GM18873 (cell line): Measurements from ENCODE around the gene EEF2K.
A peak's percentile ranks its signal among the peaks of the same experiment; 100 is the strongest.
"Not testable (repeated sequence)": the region's sequence is repeated elsewhere in the genome, so short reads cannot be mapped to it uniquely, and the experiment has no call there.

Experiments
- ATAC-seq: cut with Tn5 transposase; IDR thresholded peaks from one replicate; pipeline ENCODE4 v1.9.1; 2021; ENCODE audit warnings: mild to moderate bottlenecking, moderate library complexity, moderate number of reproducible peaks; ENCODE audit not compliant: unreplicated experiment, low FRiP score

The EEF2K gene

DNA sequence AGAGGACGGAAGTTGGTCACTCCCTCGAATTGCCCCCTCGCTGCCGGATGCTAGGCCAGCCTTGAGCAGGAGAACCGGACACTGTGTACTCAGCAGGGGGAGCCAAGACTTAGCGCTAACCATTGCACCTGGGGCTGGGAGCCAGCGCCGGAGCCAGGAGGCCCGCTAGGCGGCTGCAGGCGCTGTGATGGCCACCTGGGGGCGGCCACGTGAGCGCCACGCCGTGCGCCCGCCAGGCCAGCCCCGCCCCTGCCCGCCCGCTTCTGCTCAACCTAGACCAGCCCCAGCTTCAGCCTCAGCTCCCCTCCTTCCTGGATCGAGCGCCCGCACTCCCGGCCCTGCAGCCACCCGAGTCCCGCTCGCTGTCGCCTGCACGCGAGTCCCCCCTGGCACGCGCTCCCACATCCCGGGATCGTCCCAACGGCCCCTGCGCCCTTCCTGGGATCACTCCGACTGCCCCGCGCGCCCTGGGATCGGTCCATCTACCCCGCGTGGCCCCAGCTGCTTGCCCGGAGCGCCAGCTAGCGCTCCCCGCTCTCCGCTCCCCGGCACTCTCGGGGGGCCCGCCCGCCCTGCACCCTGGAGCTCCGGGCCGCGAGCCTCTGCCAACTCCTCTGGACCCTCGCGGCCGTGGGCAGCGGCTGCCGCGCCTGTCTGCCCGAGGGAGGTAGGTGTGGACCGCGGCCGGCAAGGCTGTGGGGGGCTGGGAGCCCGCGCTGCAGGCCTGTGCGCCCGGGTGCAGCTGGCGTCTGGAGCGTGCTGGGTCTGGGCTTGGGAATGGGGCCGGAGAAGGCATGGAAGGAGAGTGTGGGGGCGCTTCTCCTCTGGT is at the start of gene EEF2K:
Gene EEF2K (plus strand): TSS at position 266 of the 829 bp plus-strand sequence. CDS start 19,452 bp downstream, outside the sequence.
- ATAC-seq, result peak; percentile 80

DNA sequence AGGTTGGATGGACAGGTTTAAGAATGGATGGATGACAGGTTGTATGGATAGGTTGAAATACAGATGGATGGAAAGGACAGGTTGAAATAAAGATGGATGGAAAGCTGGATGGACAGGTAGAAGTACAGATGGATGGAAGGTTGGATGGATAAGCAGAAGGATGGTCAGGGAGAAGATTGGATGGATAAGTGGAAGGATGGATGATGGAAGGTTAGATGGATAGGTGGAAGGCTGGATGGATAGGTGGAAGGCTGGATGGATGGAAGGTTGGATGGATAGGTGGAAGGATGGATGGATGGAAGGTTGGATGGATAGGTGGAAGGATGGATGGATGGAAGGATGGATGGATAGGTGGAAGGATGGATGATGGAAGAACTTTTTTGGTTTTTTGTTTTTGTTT is 44.7 kb upstream of the EEF2K start:
- no peak for ATAC-seq

DNA sequence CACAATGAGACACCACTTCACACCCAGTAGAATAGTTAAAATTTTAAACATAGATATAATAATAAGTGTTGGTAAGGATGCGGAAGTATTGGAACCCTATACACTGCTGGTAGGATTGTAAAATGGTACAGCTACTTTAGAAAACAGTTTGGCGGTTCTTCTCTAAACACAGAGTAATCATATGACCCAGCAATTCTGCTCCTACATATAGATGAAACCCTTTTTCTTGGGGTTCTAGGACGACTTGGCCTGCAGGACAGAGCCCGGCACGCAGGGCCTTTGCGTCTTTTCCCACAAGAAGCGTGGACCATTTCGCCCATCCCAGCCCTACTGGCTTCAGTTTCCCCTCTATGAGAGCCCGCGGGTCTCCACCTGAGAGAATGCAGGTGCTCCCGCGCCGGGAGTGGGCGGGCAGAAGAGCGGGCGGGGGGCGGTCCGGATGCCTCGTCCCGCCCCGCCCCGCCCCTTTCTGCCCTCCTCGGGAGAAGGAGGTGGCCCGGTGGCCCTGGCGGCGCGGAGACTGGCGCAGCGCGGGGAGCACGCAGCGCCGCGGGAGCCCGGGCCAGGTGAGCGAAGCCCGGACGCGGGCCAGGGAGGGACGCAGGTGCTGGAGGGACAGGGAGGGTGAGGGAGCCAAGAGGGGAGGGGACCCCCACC is 44.0 kb upstream of the EEF2K start, which contains the start of gene SDR42E2:
Gene SDR42E2 (plus strand): TSS at position 508 of the 657 bp plus-strand sequence. CDS start 3,077 bp downstream, outside the sequence.
- no peak for ATAC-seq

DNA sequence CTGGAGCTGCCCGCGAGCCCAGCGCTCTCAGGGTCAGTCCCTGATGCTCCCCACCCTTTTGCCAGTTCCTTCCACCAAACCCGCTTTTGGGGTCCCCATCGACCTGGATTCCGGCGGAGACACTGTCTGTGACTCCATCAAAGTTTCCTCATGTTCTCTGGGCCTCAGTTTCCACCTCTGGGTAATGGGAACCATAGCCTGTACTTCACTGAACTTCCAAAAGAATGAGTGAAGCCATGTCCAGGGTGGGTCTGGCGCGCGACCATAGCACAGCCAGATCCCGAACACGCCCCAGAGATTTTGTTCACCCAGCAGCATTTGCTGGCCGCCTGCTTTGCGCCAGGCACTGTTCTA is 43.4 kb upstream of the EEF2K start:
- no peak for ATAC-seq

DNA sequence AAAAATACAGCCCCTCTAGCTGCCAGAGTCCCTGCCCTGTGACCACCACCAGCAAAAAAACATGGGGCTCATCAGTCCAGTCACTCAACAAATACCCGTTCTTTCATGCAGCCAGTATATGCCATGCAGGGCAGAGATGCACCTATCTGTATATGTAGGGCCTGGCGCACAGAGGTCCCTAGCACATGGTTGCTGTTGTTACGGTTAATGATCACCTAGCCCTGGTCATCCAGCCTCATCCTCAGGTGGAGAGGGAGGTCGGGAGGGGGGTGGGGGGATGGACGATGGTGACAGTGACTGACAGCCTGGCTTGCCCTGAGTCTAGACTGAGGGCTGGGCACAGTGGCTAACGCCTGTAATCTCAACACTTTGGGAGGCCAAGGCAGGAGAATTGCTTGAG is 42.3 kb upstream of the EEF2K start:
- ATAC-seq, result no peak

DNA sequence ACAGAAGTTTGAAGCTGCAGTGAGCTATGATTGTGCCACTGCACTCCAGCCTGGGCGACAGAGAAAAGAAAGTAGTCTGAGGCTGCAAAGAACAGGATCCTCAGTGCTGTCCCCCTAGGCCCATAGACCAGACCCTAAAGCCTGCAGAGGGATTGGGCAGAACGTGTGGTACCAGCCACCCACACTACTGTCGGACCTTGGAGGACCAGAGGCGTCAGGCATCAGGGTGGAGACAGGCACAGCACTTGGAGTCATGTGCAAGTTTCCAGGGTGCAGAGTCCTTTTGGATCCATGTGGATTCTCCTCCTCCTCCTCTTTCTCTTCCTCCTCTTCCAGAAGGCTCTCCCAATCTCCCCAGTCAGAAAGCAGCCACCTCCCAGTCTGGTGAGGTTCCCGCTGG is 41.6 kb upstream of the EEF2K start:
- no peak for ATAC-seq

DNA sequence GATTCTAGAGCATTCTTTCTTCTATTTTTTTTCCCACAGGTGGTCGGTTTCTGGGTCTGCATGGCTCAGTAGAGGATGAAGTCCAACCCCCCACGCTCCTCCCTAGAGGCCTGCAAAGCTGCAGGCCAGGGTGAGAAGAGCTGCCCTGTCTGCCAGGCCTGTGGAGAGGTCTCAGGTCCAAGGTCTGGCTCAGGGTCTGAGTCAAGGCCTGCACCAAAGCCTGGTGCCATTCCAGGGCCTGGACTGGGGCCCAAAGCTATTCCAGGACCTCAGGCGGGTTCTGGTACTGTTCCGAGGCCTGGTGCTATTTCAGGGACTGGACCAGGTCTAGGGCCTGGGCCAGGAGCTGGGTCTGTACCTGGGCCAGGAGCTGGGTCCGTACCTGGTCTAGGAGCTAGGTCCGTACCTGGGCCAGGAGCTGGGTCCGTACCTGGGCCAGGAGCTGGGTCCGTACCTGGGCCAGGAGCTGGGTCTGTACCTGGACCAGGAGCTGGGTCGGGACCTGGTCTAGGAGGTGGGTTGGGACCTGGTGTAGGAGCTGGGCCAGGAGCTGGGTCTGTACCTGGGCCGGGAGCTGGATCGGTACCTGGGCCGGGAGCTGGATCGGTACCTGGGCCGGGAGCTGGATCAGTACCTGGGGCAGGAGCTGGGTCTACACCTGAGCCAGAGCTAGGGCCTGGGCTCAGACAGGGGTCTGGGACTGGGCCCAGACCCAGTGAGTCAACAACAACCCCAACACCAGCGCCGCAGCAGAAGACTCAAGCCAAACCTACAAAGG is 40.4 kb upstream of the EEF2K start:
- no peak for ATAC-seq

DNA sequence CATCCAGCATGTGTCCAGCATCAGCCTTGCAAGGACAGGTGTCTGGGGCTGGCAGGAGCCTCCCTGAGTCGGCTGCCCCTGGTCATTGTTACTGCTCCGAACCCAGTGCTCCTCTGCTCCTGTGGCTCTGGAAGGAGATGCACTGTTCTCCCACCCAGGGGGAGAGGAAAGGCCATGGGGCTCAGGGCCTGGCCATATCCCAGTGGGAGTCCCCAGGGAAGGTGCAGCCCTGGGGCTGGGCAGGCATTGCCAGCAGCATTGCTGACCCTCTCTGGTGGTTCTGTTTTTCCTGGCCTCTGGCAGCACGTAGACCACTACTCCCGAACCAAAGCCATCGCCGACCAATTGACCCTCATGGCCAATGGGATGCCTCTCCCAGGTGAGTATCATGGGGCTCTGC is 34.1 kb upstream of the EEF2K start:
- ATAC-seq, result no peak

DNA sequence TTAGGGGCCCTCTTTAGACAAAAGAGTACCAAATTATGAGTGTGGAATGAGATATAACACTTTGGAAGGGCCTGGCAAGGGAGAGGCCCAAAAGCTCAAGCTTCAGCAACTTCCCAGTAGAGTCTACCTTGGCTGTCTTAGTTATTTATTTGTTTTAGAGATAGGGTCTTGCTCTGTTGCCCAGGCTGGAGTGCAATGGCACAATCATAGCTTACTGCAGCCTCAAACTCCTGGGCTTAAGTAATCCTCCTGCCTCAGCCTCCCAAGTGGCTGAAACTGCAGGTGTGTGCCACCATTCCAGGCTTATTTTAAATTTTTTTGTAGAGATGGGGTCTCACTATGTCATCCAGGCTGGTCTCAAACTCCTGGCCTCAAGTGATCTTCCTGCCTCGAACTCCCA is 33.4 kb upstream of the EEF2K start:
- not testable (repeated sequence) for ATAC-seq

DNA sequence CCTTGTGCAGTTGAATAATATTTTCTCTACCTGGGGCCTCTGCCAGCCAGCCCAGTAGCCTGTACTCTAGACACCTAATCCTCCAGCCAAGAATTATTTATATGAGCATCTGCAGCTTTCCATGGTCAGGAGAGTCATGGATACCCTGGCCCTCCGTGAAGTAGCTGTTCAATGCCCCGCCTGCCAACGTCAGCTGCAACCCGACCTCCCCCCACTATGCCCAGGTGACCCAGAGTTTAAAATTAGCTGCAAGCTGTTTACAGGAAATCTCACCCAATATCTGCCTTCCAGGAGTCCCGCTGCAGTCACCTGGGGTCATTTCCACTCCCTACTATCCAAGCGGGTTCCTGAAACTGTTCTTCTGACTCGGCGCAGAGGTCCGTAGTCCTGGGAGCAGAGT is 31.4 kb upstream of the EEF2K start:
- no peak for ATAC-seq

DNA sequence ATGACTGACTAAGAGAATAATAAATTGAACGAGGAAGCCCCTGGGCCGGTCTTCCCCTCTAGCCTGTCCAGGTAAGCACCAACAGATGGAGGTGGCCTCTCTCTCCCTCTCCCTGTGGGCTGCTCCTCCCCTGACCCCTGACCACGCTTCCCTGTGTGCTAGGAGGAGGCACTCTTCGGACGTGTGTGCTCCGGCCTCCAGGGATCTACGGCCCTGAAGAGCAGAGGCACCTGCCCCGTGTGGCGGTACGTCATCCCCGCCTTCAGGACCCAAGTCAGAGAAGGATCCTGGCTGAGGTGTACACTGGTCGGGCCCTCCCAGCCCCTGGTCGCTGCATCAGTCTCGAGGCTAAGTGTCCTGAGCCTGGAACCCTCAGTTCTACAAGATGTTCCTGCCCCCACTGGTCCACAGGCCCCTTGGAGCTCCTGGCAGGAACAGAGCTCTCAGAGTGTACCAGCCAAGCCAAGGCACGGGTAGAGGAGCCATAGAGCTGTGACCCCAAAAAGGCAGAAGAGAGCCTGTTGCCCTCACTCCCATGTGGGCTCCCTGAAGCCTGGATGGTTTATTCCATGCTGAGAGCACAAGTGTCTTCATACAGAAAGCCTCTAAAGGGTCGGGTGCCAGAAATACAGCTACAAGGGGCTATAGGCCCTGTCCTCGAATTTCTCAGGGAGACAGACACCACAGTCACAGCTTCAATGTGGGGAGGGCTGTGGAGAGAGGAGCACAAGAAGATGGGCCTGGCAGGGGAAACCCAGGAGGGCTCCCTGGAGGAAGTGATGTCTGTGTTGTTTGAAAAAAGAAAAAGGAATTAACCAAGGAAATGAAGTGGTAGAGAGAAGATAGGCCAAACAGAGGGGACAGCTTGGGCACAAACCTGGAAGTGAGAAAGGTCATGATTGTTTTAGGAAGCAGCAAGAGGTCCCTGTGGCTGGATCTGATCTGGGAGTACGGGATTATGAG is 27.8 kb upstream of the EEF2K start:
- ATAC-seq, result no peak

DNA sequence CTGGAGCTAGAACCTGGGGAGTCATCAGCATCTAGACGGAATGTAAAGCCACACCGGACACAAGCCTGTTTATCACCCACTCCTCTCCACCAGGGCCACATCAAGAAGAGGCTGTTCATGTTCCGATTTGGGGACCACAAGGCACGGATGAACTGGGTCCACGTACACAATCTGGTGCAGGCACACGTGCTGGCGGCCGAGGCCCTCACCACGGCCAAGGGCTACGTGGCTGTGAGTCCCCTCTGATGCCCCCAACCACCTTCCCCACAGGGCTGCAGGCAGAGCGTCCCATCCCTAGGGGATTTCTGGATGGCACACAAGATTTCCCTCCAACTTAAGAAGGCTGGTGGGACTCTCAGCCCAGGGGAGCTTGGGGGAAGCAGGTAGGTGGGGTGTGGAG is 24.7 kb upstream of the EEF2K start:
- no peak for ATAC-seq

DNA sequence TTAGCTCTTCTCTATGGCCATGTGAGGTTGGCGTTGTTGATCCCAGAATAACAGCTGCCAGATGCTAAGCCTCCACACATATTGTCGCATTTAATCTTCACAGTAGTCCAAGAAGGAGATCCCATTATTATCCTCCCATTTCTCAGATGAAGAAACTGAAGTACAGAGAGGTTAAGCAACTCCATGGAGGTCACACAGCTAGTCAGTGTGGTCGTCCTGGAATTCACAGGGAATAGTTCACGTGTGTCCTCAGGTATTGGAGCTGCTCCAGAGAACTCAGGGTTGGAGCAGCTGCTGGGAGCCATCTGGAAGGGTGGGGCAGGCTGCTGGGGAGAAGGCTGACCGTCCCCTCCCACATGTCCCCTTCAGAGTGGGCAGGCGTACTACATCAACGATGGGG is 24.2 kb upstream of the EEF2K start:
- ATAC-seq, result no peak

DNA sequence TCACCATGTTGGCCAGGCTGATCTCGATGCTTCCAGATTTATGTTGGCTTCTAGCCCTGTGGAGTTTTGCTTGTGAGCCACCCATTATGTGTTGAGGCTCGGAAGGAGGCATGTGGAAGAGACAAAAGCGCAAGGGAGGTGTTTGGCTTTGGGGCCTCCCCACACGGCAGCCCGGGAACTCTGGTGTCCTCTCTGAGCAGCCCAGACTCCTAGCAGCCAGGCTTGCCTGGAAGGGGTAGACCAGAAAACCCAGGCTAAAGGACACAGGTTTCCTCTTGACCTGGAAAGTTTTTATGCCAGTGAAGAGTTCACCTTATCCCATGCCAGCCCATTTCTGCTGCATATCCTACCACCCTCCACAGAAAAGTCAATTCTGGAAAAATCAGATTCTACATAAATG is 22.7 kb upstream of the EEF2K start:
- no peak for ATAC-seq

DNA sequence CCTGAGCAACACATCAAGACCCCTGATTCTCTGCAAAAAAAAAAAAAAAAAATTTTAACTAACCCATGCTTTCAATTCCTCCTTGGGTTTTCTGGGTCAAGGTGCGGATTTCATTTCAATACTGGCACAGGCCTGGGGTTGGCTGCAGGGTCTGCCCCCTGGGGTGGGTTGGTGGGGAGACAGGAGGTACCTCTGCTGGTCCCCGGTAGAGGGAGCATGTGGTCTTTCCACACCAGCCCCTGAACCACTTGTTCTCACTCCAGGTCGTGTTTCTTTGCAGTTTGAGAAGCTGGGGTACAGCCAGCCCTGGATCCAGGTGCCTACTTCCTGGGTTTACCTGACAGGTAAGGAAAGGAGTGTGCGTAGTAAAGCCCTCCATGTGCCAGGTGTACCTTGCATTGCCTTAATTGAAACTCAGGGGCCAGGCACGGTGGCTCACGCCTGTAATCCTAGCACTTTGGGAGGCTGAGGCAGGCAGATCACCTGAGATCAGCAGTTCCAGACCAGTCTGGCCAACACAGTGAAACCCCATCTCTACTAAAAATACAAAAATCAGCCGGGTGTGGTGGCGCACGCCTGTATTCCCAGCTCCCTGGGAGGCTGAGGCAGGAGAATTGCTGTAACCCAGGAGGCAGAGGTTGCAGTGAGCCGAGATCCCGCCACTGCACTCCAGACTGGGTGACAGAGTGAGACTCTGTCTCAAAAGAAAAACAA is 22.0 kb upstream of the EEF2K start:
- no peak for ATAC-seq

DNA sequence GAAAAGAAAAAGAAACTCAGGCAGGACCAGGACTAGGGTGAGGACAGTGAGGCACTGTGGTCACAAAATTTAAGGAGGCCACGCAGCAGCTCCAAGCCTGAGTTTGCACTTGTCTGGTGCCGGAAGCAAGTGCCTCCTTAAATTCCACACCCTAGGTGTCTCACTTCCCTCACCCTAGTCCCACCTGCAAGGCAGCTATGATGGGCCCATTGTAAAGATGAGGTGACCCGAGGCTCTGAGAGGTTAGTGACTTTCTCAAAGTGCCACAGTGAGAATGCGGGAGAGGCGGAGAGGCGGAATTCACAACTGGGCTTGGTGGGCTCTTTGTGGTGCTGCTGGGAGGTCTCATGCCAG is 21.5 kb upstream of the EEF2K start:
- ATAC-seq, result no peak

DNA sequence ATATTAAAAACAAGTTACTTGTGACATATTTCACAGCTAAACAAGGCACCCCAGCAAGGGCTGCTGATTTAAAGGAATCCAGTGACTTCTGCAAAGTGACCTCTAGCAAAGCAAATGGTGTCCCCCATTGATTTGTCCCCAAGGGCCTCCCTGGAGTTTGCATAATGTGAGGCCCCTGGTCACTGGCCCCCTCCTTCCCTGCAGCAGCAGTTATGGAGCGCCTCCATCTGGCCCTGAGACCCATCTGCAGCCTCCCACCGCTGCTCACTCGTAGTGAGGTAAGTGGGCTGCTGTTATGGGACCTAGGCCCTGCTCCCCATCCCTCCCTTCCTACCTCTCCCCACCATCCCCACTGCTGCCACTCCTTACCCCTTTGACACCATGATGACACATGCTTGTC is 19.6 kb upstream of the EEF2K start:
- no peak for ATAC-seq

DNA sequence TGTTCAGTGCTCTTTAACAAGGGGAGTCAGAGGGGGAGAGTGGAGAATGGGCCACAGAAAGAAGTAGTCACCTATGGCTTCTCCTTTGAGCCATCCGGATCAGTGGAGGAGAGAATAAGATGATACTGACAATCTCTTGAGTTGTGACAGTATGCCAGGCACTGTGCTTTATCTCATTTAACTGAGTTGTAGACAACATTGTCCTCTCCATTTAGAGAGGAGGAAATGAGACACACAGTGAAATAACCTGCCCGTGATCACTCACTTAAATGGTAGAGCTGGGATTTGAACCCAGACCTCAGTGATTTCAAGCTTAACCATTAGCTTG is 17.8 kb upstream of the EEF2K start:
- no peak for ATAC-seq

DNA sequence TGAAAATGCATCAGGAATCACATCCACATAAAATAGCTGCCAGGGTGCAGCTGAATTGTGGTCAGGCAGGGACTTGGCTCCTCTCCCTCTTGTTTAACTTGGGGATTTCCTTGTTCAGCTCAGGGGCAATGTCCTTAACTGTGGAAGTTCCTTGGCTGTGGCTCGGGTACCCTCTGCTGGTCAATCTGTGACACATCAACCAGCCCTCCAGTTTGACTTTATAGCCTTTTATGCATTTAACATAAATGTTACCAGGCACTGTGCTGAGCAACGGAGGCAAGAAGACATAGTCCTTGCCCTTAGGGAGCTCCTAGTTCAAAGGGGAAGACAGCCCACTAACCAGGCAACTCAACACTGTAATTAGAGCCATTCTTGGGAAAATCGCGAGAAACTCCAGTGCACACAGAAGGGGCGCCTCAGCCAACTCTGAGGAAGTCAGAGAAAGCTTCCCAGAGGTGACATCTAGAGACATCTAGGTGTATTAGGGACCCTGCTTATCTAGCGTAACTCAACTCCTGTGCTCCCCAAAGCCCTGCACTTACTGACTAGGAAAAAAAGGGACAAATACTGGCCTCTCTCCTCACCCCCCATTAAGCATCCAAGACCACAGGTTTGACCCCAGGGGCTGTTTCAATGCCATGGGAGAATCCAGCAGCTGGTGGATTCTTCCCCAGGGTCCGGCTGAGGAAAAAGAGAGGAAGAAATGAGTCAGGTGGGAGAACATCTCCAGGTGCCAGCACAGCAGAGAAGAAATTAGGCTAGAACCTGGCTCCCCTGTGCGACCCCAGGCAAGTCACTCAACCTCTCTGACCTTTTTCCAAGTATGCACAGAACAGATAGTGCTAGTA is 17.3 kb upstream of the EEF2K start:
- no peak for ATAC-seq
